Measurements from ENCODE around the gene ZNF555.
"Not testable (repeated sequence)": the region's sequence is repeated elsewhere in the genome, so short reads cannot be mapped to it uniquely, and the experiment has no call there.

GRCh38 chr19:2903326-2903725 is 62.1 kb downstream of the ZNF555 start:
- TF ChIP-seq CTCF, EZH2, EZH2phosphoT487 (IDR thresholded peaks at IDR 0.05): not testable (repeated sequence)

All from neural progenitor cell (in vitro differentiated cells).